A673 (cell line): Measurements from ENCODE around the gene ZNF74.

Experiments used
- EZH2 ChIP-seq: fragments of 200-600 bp; sonication (generic); IDR thresholded peaks from 2 replicates; pipeline ENCODE4 v1.6.1; 2017; ENCODE audit warnings: borderline replicate concordance, low read depth, mild to moderate bottlenecking, mixed read lengths, antibody characterized with exemption, low read length; ENCODE audit not compliant: poor library complexity, severe bottlenecking
- TF ChIP-seq, protein P1 (sequence below): fragments of 300-800, 200-600 bp; sonication (generic); conservative IDR thresholded peaks from 2 replicates; pipeline ENCODE4 v1.5.1; 2017; ENCODE audit warnings: low read depth, mild to moderate bottlenecking, antibody characterized with exemption, low read length, moderate library complexity, mixed read lengths

DNA sequence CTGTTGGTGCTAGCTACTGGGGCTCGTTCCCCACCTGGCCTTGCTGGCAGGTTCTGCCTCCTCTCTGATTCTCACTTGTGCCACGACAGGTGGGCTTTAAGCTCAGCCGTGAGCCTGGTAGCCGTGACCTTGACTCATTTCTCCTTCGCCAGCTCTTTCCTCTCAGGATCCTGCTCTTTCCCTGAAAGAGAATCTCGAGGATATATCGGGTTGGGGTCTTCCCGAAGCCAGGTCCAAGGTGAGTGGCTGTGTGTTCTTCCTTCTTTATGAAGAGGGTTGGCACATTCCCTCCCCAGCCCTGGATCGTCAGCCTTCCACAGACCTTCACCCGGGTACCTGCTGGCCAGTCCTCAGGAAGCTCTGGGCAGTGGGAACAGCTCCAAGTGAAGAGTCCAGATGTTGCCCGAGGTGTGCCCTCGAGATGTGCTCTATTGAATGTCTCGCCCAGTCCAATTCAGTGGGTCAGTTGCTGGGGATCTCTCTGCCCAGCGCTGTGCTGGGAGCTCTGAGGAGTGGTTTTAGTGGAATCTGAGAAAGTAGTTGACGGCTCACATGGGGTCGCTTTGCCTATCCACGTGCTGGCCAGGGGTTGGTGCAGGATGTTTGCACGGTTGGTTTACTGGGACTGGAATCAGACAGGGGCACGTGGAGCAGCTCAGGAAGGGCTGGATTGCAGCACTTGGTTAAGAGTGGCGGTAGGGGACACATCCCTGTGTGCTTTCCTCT lies 1.4 kb downstream of the ZNF74 start:
- TF ChIP-seq, protein P1, sequence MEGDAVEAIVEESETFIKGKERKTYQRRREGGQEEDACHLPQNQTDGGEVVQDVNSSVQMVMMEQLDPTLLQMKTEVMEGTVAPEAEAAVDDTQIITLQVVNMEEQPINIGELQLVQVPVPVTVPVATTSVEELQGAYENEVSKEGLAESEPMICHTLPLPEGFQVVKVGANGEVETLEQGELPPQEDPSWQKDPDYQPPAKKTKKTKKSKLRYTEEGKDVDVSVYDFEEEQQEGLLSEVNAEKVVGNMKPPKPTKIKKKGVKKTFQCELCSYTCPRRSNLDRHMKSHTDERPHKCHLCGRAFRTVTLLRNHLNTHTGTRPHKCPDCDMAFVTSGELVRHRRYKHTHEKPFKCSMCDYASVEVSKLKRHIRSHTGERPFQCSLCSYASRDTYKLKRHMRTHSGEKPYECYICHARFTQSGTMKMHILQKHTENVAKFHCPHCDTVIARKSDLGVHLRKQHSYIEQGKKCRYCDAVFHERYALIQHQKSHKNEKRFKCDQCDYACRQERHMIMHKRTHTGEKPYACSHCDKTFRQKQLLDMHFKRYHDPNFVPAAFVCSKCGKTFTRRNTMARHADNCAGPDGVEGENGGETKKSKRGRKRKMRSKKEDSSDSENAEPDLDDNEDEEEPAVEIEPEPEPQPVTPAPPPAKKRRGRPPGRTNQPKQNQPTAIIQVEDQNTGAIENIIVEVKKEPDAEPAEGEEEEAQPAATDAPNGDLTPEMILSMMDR = no peak
- no peak for TF ChIP-seq EZH2
